ENCODE measurements around the gene LZTFL1. TPM values are rescaled to one million over a fixed set of nuclear protein-coding genes. Genes with fewer than 3 reads are reported as not detected.

Gene LZTFL1
- total RNA-seq, 1 donor from 2014 or later, result 13.2 TPM

GRCh38 chr3:45785605-45786150 is 56.2 kb downstream of the LZTFL1 start:
- DNase-seq, result no peak

DNA sequence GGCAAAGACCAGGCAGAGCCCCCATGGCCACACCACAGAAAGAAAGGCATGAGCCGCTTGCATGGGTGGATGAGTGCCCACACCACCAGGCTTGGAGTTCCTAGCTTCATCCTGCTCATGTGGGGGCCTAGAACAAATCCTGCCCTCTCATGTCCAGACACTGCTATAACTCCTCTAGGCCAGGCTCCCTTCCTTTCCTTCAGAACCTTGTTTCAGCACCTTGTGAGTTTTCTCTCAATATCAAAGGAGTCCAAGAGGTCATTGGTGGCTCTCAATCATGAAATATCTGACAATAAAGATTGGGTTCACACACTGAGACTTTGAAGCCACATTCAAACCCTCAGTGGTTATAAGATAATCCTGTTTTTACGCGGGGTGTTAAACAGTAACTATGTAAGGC is 58.3 kb downstream of the LZTFL1 start:
- DNase-seq, result no peak

- DNase-seq, result no peak
Observed at GRCh38 chr3:45782381-45782780, 59.5 kb downstream of the LZTFL1 start.

DNA sequence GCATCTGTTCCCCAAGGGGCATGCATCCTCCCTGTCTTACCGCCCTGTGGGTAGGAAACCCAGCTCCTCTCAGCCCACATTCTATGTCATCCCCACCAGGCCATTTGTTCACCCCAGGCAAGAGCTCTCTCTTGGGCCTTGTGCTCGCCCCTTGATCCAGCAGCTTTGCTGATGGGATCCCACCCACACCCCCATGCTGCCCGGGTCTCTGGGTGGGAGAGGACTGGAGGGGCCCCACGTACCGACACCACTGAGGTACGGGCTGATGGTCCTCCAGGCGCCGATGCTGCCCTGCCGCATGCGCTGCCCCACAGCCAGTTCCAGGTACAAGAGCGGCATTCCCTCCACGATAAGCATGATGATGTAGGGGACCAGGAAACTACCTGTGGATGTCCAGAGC is 60.1 kb downstream of the LZTFL1 start:
- DNase-seq, result no peak

GRCh38 chr3:45781271-45781670 is 60.6 kb downstream of the LZTFL1 start:
- no peak for DNase-seq

DNA sequence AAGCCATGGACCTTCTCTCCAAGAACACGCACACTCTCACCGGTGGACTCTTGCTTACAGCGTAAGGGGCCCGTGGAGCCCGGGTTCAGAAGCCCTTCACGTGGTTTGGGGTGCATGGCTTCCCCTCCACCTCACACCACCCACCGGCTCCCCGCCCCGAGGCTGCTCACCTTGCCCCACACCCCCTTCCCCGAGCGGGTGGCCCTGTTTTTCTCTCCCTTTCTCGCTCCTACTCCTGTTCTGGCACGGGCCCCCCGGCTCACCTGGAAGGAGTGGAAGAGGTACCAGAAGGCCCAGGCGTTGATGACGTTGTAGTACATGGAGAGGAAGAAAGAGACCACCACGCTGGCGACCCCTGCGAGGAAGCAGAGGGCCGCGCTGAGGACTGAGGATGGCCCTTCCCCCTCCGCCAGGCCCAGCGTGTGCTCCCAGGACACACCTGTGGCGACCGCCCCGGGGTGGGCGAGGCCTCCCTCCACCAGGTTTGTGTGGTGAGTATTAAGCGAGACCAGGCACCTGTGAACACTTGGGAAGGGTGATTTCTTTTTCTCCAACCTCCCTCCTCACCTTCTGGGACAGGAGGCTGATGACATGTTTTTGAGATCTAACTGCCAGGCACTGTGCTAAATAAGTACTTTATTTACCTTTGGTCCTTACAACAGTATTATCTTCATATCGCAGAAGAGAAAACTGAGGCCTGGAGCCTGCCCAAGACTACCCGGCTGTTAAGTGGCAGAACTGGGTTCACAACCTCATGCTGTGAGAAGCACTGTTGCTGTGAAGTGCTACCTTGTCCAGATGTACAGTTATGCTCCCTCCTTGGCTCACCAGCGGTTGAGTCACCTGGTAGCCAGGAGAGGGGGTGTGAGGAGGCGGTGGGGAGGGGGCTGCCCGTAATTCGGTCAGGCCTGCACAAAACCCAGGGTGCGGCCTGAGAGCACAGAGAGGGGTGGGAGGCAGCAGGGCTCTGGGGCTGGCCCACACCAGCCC is 61.9 kb downstream of the LZTFL1 start:
- DNase-seq, result no peak

- DNase-seq, result no peak
Observed at GRCh38 chr3:45778761-45779201, 63.1 kb downstream of the LZTFL1 start.

- no peak for DNase-seq
Observed at GRCh38 chr3:45777746-45778386, 64.1 kb downstream of the LZTFL1 start.

GRCh38 chr3:45777111-45777745 is 64.7 kb downstream of the LZTFL1 start:
- DNase-seq, result no peak

GRCh38 chr3:45776611-45777010 is 65.3 kb downstream of the LZTFL1 start:
- no peak for DNase-seq

DNA sequence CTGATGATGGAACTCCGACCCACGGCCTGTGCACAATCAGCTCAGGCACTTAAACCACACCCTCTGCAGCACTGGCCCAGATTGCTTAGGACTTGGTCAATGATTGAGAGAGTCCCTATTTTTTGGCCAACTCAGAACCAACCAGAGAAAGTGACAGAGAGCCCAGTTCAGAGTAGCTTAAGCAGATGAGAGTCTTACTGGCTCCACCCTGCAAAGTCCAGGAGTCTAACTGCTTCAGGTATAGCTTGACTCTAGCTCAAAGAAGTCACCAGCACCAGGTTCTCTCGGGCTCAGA is 65.7 kb downstream of the LZTFL1 start:
- DNase-seq, result no peak

GRCh38 chr3:45775571-45776300 is 66.2 kb downstream of the LZTFL1 start:
- no peak for DNase-seq

DNA sequence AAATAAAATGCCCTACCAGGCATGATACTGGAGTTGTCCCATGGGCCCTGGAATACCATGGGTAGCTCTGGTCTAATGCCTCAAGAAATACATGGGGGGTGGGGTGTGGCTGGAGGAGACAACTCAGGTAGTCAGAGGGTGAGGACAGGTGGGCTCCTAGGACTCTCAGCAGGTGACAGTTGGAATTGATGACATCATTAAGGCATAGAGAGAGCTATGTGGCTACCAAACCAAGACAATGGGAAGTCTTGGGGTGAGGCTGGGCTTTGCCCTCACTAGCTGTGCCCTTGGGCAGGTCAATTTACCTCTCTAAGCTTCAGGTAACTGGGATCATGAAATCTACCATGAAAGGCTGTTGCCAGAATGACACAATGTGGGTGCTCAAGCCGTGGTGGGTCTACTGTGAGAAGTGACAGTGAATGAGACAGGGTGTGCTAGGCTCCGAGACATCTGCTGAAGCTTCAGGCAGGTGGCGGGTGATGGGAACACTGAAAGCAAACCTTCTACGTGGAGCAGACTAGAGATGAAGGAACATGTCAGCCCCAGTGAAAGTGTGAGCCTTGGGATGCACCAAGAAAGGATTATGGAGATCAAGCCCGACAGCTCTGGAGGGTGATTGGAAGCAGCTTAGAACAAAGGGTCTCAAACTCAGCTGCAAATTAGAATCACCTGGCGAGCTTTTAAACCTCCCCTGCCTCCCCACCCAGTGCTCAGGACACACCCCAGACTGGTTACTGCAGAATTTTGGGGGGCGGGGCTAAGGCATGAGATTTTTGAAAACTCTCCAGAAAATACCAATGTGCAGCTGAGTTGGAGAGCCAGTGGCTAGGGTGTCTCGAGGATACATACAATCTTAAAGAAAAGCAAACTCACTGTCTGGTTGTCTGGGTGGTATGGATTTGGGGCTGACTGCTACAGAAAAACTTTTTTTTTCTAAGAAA is 67.1 kb downstream of the LZTFL1 start:
- no peak for DNase-seq

- no peak for DNase-seq
Observed at GRCh38 chr3:45773714-45774449, 68.0 kb downstream of the LZTFL1 start.

Other genes starting within 250 kb of the LZTFL1 start
- 21.5 TPM for gene LIMD1, start 247.4 kb downstream of the LZTFL1 start, total RNA-seq
- 45.5 TPM for gene SACM1L, start 152.7 kb downstream of the LZTFL1 start, total RNA-seq
- 0.39 TPM for gene SLC6A20, start 45.6 kb downstream of the LZTFL1 start, total RNA-seq
- not detected for gene CCR9, start 44.4 kb upstream of the LZTFL1 start, total RNA-seq
- 0.39 TPM for gene CXCR6, start 101.3 kb upstream of the LZTFL1 start, total RNA-seq
- gene FYCO1, start 153.7 kb upstream of the LZTFL1 start, total RNA-seq, result 22.9 TPM
- 0.39 TPM for gene XCR1, start 185.4 kb upstream of the LZTFL1 start, total RNA-seq